Measurements from ENCODE around the gene APELA. TPM values are rescaled to one million over a fixed set of nuclear protein-coding genes. Genes with fewer than 3 reads are reported as not detected.
"Not testable (repeated sequence)": the region's sequence is repeated elsewhere in the genome, so short reads cannot be mapped to it uniquely, and the experiment has no call there.

APELA gene
- polyA plus RNA-seq, 3 donors from 2014 or later = not detected

DNA sequence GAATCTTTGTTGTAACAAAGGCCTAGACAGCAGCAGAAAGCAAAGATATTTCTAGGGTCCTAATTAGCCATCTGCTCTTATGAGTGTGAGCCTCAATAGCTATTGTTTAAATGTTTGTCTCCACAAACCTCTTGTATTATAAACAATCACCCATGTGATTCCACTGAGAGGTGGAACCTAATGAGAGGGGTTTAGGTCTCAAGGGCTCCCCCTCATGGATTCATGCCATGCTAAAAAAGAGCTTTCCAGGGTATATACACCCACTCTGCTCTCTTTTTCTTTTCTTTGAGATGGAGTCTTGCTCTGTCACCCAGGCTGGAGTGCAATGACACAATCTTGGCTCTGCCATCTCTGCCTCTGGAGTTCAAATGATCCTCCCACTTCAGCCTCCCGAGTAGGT, 58.4 kb downstream of the APELA start:
- no peak overlapping the region for H3K27ac Mint-ChIP-seq
- no peak for DNase-seq
- no peaks in the 10 kb centered on the region for H3K36me3 Mint-ChIP-seq
- no peak overlapping the region for H3K4me3 Mint-ChIP-seq
- peaks cover 0 to 6% (median 4%) of the 10 kb centered on the region in 3 donors for H3K27me3 Mint-ChIP-seq (ENCODE audit: low read depth in 3 of 3)
- no peaks in the 10 kb centered on the region for H3K4me1 Mint-ChIP-seq
- peaks cover 0 to 4% (median 0%) of the 10 kb centered on the region in 6 donors for H3K9me3 Mint-ChIP-seq

DNA sequence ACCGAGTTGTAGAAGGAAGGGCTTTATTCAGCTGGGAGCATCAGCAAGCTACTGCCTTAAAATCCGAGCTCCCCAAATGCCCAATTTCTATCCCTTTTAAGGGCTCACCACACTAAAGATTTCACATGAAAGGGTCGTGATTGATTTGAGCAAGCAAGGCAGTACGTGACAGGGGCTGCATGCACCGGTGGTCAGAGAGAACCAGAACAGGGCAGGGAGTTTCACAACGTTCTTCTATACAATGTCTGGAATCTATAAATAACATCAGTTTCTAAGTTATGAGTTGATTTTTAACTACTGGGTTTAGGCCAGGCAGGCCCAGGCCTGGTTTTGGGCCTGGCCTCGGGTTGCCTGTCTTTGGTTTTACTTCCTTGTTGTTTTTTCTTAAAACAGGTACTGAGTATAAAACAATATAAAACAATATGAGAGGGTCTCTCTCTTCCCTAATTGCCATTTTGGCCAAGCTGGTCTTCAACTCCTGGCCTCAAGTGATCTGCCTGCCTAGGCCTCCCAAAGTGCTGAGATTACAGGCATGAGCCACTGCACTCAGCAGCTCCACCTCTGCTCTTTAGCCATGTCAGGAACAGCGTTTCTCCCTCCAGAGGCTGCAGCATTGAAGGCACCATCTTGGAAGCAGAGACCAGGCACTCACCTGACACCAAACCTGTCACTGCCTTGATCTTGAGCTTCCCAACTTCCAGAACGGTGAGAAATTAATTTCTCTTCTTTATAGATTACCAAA, 59.1 kb downstream of the APELA start:
- not testable (repeated sequence) for H3K9me3 Mint-ChIP-seq; H3K36me3 Mint-ChIP-seq; DNase-seq; H3K4me3 Mint-ChIP-seq; H3K27ac Mint-ChIP-seq; H3K27me3 Mint-ChIP-seq (ENCODE audit: low read depth in 3 of 3); H3K4me1 Mint-ChIP-seq

DNA sequence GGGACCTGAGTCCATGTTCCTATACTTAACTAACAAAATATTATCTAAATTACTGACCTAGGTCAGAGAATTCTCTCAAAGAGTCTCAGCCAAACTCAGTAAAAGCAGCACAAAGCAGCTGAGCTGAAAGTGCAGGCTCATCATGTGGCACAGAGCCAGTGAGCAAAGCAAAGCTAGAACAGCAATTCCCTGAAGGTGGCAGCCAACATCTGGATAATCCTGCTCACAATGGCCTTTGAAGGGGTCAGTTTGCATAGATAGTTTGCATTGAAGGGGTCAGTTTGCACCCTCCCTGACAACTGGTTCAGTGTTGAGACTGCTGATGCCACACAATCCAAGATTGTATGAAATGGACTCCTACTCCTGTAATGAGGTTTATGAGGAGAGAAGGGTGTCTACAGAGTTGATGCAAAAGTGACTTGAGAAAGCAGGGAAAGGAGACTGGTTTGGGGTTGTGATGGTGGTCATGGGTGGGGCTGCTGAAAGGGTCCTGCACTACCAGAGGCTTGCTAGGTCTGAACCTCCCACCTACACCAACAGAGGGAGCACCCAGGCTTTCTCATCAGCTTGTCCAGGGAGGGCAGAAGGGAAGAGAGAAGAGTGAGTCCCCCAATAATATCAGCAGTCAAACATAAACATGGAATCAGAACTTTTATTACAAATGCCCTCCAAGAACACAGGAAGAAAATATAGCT, 60.7 kb downstream of the APELA start:
- no peak overlapping the region for H3K4me3 Mint-ChIP-seq
- peaks cover 2 to 10% (median 4%) of the 10 kb centered on the region in 3 donors for H3K27me3 Mint-ChIP-seq (ENCODE audit: low read depth in 3 of 3)

DNA sequence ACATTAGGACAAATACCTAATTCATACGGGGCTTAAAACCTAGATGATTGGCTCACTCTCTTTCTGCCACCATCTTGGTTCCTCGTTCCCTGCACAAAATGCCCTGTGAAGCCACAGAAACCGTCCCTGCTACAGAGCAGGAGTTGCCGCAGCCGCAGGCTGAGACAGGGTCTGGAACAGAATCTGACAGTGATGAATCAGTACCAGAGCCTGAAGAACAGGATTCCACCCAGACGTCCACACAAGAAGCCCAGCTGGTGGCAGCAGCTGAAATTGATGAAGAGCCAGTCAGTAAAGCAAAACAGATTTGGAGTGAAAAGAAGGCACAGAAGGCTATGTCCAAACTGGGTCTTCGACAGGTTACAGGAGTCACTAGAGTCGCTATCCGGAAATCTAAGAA, 66.2 kb downstream of the APELA start:
- H3K9me3 Mint-ChIP-seq = peaks cover 0 to 5% (median 0%) of the 10 kb centered on the region in 6 donors
- H3K27ac Mint-ChIP-seq = no peak overlapping the region
- H3K36me3 Mint-ChIP-seq = no peaks in the 10 kb centered on the region
- H3K4me1 Mint-ChIP-seq = no peaks in the 10 kb centered on the region
- no peak for DNase-seq
- H3K4me3 Mint-ChIP-seq = no peak overlapping the region
- peaks cover 3 to 15% (median 10%) of the 10 kb centered on the region in 3 donors for H3K27me3 Mint-ChIP-seq (ENCODE audit: low read depth in 3 of 3)

More for the DNA sequence above, 60.7 kb downstream of the APELA start:
- H3K4me1 Mint-ChIP-seq = no peaks in the 10 kb centered on the region
- H3K27ac Mint-ChIP-seq = no peak overlapping the region
- no peaks in the 10 kb centered on the region for H3K36me3 Mint-ChIP-seq
- DNase-seq = no peak
- peaks cover 0 to 3% (median 0%) of the 10 kb centered on the region in 6 donors for H3K9me3 Mint-ChIP-seq

DNA sequence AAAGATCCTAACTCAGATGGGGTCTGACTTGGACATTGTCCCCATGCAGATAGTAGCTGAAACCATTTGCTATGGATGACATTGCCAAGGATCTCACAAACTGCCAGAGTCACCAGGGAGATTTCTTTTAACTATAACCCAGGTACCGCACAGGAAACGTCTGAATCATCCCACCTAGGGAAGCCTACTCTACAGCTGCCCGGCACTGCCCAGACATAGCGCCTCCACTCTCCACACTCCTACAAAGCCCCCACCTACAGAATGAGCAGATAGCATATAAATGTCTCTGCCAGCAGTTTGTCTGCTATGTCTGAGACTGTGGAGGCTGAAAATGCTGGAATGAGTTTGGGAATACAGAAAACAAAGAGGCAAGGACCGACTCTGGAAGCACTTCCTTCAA, 68.2 kb downstream of the APELA start:
- Mint-ChIP-seq H3K4me3 (no peak overlapping the region), H3K27ac (no peak overlapping the region), H3K9me3 (peaks cover 0 to 7% (median 0%) of the 10 kb centered on the region in 6 donors), H3K27me3 (ENCODE audit: low read depth in 3 of 3) (peaks cover 8 to 11% (median 10%) of the 10 kb centered on the region in 3 donors), H3K36me3 (no peaks in the 10 kb centered on the region), H3K4me1 (no peaks in the 10 kb centered on the region)
- DNase-seq = no peak

DNA sequence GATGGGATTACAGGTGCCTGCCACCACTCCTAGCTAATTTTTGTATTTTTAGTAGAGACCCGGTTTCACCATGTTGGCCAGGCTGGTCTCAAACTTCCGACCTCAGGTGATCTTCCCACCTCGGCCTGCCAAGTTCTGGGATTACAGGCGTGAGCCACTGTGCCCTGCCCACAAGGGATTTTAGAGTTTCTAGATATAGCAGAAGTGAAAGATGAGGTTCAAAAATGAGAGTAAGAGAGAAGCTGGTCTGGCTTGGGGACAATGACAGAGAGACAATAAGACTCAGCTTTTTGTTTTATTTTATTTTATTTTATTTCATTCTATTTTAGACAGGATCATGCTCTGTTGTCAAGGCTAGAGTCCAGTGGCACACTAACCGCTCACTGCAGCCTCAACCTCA, 69.8 kb downstream of the APELA start:
- H3K36me3 Mint-ChIP-seq = no peaks in the 10 kb centered on the region
- peaks cover 7 to 12% (median 10%) of the 10 kb centered on the region in 3 donors for H3K27me3 Mint-ChIP-seq (ENCODE audit: low read depth in 3 of 3)
- H3K4me3 Mint-ChIP-seq = no peak overlapping the region
- no peak for DNase-seq
- H3K9me3 Mint-ChIP-seq = peaks cover 0 to 5% (median 0%) of the 10 kb centered on the region in 6 donors
- no peaks in the 10 kb centered on the region for H3K4me1 Mint-ChIP-seq
- H3K27ac Mint-ChIP-seq = no peak overlapping the region

Other genes starting within 250 kb of the APELA start
- not detected for gene SMIM31, start 123.0 kb upstream of the APELA start, polyA plus RNA-seq
- gene TRIM61, start 100.5 kb downstream of the APELA start, polyA plus RNA-seq = 1 to 10 TPM in 2 of 3 donors, not detected in 1; 1.8 to 2.5 TPM
- not detected for gene TRIM60, start 154.8 kb downstream of the APELA start, polyA plus RNA-seq
- not detected for gene TRIM75, start 176.7 kb downstream of the APELA start, polyA plus RNA-seq
- 10 to 100 TPM; 12.0 to 33.2 (median 26.0) TPM for gene TMEM192, start 235.7 kb downstream of the APELA start, polyA plus RNA-seq

Data from immature natural killer cell (primary cell).